Chondrocyte (in vitro differentiated cells): ENCODE data around the gene CIAO2A. TPM values are rescaled to one million over a fixed set of nuclear protein-coding genes. Genes with fewer than 3 reads are reported as not detected.

ENCODE experiments used
- DNase-seq: peaks from one replicate; pipeline ENCODE4 v3.0.0; 2021; ENCODE audit warnings: mixed read lengths, low spot score
- H3K27ac Mint-ChIP-seq: one replicate; pipeline ENCODE4 v1.8.0; 2021; ENCODE audit warnings: mild to moderate bottlenecking, moderate library complexity, mixed read lengths; ENCODE audit not compliant: unreplicated experiment
- H3K27me3 Mint-ChIP-seq: 2 replicates; pipeline ENCODE4 v1.8.0; 2021; ENCODE audit warnings: low read depth, mixed read lengths
- H3K36me3 Mint-ChIP-seq: 2 replicates; pipeline ENCODE4 v1.8.0; 2021; ENCODE audit warnings: low read depth, mixed read lengths
- H3K4me1 Mint-ChIP-seq: 2 replicates; pipeline ENCODE4 v1.8.0; 2021; ENCODE audit warnings: low read depth, mild to moderate bottlenecking, mixed read lengths
- H3K4me3 Mint-ChIP-seq: one replicate; pipeline ENCODE4 v1.8.0; 2021; ENCODE audit warnings: mild to moderate bottlenecking, moderate library complexity, mixed read lengths; ENCODE audit not compliant: unreplicated experiment
- H3K9me3 Mint-ChIP-seq: 2 replicates; pipeline ENCODE4 v1.8.0; 2021; ENCODE audit warnings: low read depth, mixed read lengths
- CTCF ChIP-seq: fragments of 200-600 bp; sonication (generic); IDR thresholded peaks from 2 replicates; pipeline ENCODE4 v1.5.0; 2021; ENCODE audit warnings: antibody characterized with exemption, mild to moderate bottlenecking, moderate library complexity
- total RNA-seq: library from RNA; stranded (reverse); gene quantifications from 3 replicates; pipeline ENCODE4 v1.2.1, GENCODE V29; 2021

Gene CIAO2A
- total RNA-seq, 1 donor from 2014 or later: 26.3 TPM

- H3K27me3 Mint-ChIP-seq: no peaks in the 10 kb centered on the region
- no peak for DNase-seq
- no peak overlapping the region for H3K4me3 Mint-ChIP-seq
- TF ChIP-seq CTCF: peak; percentile 7
- H3K27ac Mint-ChIP-seq: no peak overlapping the region
- peaks cover 38% of the 10 kb centered on the region for H3K36me3 Mint-ChIP-seq
- no peaks in the 10 kb centered on the region for H3K9me3 Mint-ChIP-seq
- H3K4me1 Mint-ChIP-seq: no peaks in the 10 kb centered on the region
These were observed 43.7 kb upstream of the CIAO2A start for GRCh38 chr15:64137226-64137833.

- peaks cover 45% of the 10 kb centered on the region for H3K36me3 Mint-ChIP-seq
- no peaks in the 10 kb centered on the region for H3K4me1 Mint-ChIP-seq
- no peak overlapping the region for H3K4me3 Mint-ChIP-seq
- DNase-seq: no peak
- no peaks in the 10 kb centered on the region for H3K9me3 Mint-ChIP-seq
- no peak for TF ChIP-seq CTCF
- no peaks in the 10 kb centered on the region for H3K27me3 Mint-ChIP-seq
- no peak overlapping the region for H3K27ac Mint-ChIP-seq
These were observed 42.7 kb upstream of the CIAO2A start for GRCh38 chr15:64136347-64136746.

- peak; percentile 92 for DNase-seq
- no peaks in the 10 kb centered on the region for H3K9me3 Mint-ChIP-seq
- H3K4me3 Mint-ChIP-seq: no peak overlapping the region
- peaks cover 54% of the 10 kb centered on the region for H3K36me3 Mint-ChIP-seq
- H3K27ac Mint-ChIP-seq: no peak overlapping the region
- H3K4me1 Mint-ChIP-seq: no peaks in the 10 kb centered on the region
- no peaks in the 10 kb centered on the region for H3K27me3 Mint-ChIP-seq
- no peak for TF ChIP-seq CTCF
These were observed 40.7 kb upstream of the CIAO2A start for GRCh38 chr15:64134345-64134829.

- no peak for DNase-seq
- Mint-ChIP-seq H3K27ac (no peak overlapping the region), H3K36me3 (peaks cover 54% of the 10 kb centered on the region), H3K9me3 (no peaks in the 10 kb centered on the region), H3K4me3 (no peak overlapping the region), H3K27me3 (no peaks in the 10 kb centered on the region), H3K4me1 (no peaks in the 10 kb centered on the region)
- no peak for TF ChIP-seq CTCF
These were observed 40.1 kb upstream of the CIAO2A start for GRCh38 chr15:64133623-64134344.

- Mint-ChIP-seq H3K27me3 (no peaks in the 10 kb centered on the region), H3K4me1 (no peaks in the 10 kb centered on the region), H3K4me3 (no peak overlapping the region), H3K27ac (no peak overlapping the region), H3K9me3 (no peaks in the 10 kb centered on the region), H3K36me3 (peaks cover 57% of the 10 kb centered on the region)
- no peak for DNase-seq
- TF ChIP-seq CTCF: no peak
These were observed 38.6 kb upstream of the CIAO2A start for GRCh38 chr15:64132217-64132616.
